HCT116 (cell line): ENCODE measurements around the gene UGT1A9. TPM values are rescaled to one million over a fixed set of nuclear protein-coding genes. Genes with fewer than 3 reads are reported as not detected.

Source experiments
- ATAC-seq: fragments of 200-7000 bp; cut with Tn5 transposase; 2 replicates; pipeline ENCODE4 v1.9.1; 2020; ENCODE audit warnings: mild to moderate bottlenecking, moderate library complexity
- BruUV-seq: library from RNA; stranded (reverse); fragments of 400-500 nt; replicated peaks from 2 replicates; lab custom pipeline; 2021; lab: Mats Ljungman, UMichigan
- CTCF ChIA-PET: fragments of 300-600 bp; sonication (Branson Sonifier 250); formaldehyde crosslinking; loops from one replicate; lab custom pipeline; 2021; ENCODE audit warnings: antibody characterized with exemption; lab: Charles Lee
- POLR2A ChIA-PET: fragments of 300-600, 350-600 bp; sonication (Branson Sonifier 250); formaldehyde crosslinking; loops from one replicate; lab custom pipeline; 2021; ENCODE audit warnings: antibody characterized with exemption; lab: Charles Lee
- RAD21 ChIA-PET, 2 experiments: fragments of 300-600 bp; sonication (Branson Sonifier 250); formaldehyde crosslinking; loops; one replicate each; lab custom pipeline; 2023; ENCODE audit warnings: low total read pairs in 2 of 2; ENCODE audit not compliant: uncharacterized antibody in 2 of 2, unreplicated experiment in 2 of 2, low non-redundant PET in 1 of 2; lab: Charles Lee
- DNase-seq: peaks from one replicate; pipeline ENCODE4 v3.0.0-alpha.2; 2010; ENCODE audit warnings: low read depth, low spot score
- H2AFZ ChIP-seq: fragments of 200-600 bp; shearing (Covaris generic), sonication (generic); 2 replicates; pipeline ENCODE4 v1.6.1; 2017; ENCODE audit warnings: low read depth, mixed run types, mixed read lengths, antibody characterized with exemption, low read length; ENCODE audit not compliant: poor library complexity, severe bottlenecking
- H3K27ac ChIP-seq: 2 replicates; pipeline ENCODE4 v1.5.1; 2012; ENCODE audit warnings: low read depth, low read length
- H3K27me3 ChIP-seq: fragments of 200-600 bp; sonication (generic); 2 replicates; pipeline ENCODE4 v1.6.1; 2016; ENCODE audit warnings: mixed run types, low read length, mixed read lengths; ENCODE audit not compliant: insufficient read depth
- H3K36me3 ChIP-seq, 2 experiments: fragments of 200-500 bp in 1 of 2; fragments of 200-600 bp in 1 of 2; sonication (Bioruptor generic) in 1 of 2; sonication (generic) in 1 of 2; 2 replicates each; pipeline versions ENCODE4 v1.5.1 to v1.6.1; 2014 to 2016; ENCODE audit warnings: low read length in 2 of 2, inconsistent platforms in 1 of 2, mixed read lengths in 1 of 2, mixed run types in 1 of 2; ENCODE audit not compliant: insufficient read depth in 2 of 2, control insufficient read depth in 1 of 2
- H3K4me1 ChIP-seq, 2 experiments: fragments of 200-600 bp in 1 of 2; sonication (generic) in 1 of 2; 2 replicates each; pipeline versions ENCODE4 v1.5.1 to v1.6.1; 2012 to 2017; ENCODE audit warnings: low read length in 2 of 2, inconsistent platforms in 1 of 2, mild to moderate bottlenecking in 1 of 2, mixed read lengths in 1 of 2, mixed run types in 1 of 2, moderate library complexity in 1 of 2; ENCODE audit not compliant: insufficient read depth in 2 of 2, control insufficient read depth in 1 of 2
- H3K4me2 ChIP-seq: fragments of 200-600 bp; sonication (generic); 2 replicates; pipeline ENCODE4 v1.6.1; 2017; ENCODE audit warnings: mixed run types, low read length, mixed read lengths
- H3K4me3 ChIP-seq, 2 experiments: fragments of 200-600 bp in 1 of 2; sonication (generic) in 1 of 2; replicated peaks in 1 of 2; 2 replicates each; pipeline ENCODE4 v1.5.1; 2011 to 2016; ENCODE audit warnings: low read length in 2 of 2, control low read depth in 1 of 2, low read depth in 1 of 2, mild to moderate bottlenecking in 1 of 2, mixed read lengths in 1 of 2, mixed run types in 1 of 2
- H3K79me2 ChIP-seq: fragments of 200-600 bp; sonication (generic); 2 replicates; pipeline ENCODE4 v1.6.1; 2017; ENCODE audit warnings: mild to moderate bottlenecking, mixed run types, low read length, moderate library complexity, mixed read lengths; ENCODE audit not compliant: insufficient read depth
- H3K9ac ChIP-seq: fragments of 200-600 bp; sonication (generic); 2 replicates; pipeline ENCODE4 v1.6.1; 2016; ENCODE audit warnings: low read length, mixed read lengths
- H3K9me2 ChIP-seq: fragments of 200-600 bp; sonication (generic), shearing (Covaris generic); 2 replicates; pipeline ENCODE4 v1.6.1; 2017; ENCODE audit warnings: mixed run types, mild to moderate bottlenecking, moderate library complexity; ENCODE audit not compliant: insufficient read depth
- H3K9me3 ChIP-seq, 2 experiments: fragments of 200-500 bp in 1 of 2; fragments of 200-600 bp in 1 of 2; sonication (Bioruptor generic) in 1 of 2; sonication (generic) in 1 of 2; 2 replicates each; pipeline ENCODE4 v1.6.1; 2014 to 2017; ENCODE audit warnings: low read length in 2 of 2, mixed read lengths in 2 of 2, inconsistent platforms in 1 of 2, low read depth in 1 of 2, mild to moderate bottlenecking in 1 of 2, mixed run types in 1 of 2, moderate library complexity in 1 of 2; ENCODE audit not compliant: control insufficient read depth in 1 of 2, insufficient read depth in 1 of 2
- H4K20me1 ChIP-seq: fragments of 200-600 bp; sonication (generic), shearing (Covaris generic); 2 replicates; pipeline ENCODE4 v1.6.1; 2017; ENCODE audit warnings: mixed run types, mild to moderate bottlenecking, moderate library complexity; ENCODE audit not compliant: insufficient read depth
- CBX3 ChIP-seq: IDR thresholded peaks from 2 replicates; pipeline ENCODE4 v1.6.1; 2012; ENCODE audit warnings: low read depth
- EGR1 ChIP-seq: IDR thresholded peaks from 2 replicates; pipeline ENCODE4 v1.6.1; 2012; ENCODE audit warnings: low read depth
- ELF1 ChIP-seq: IDR thresholded peaks from 2 replicates; pipeline ENCODE4 v1.6.1; 2012; ENCODE audit warnings: low read depth, borderline replicate concordance
- EZH2phosphoT487 ChIP-seq: fragments of 200-600 bp; IDR thresholded peaks from 2 replicates; pipeline ENCODE4 v1.6.1; 2018; ENCODE audit warnings: antibody characterized with exemption, borderline replicate concordance
- FOSL1 ChIP-seq: IDR thresholded peaks from 2 replicates; pipeline ENCODE4 v1.6.1; 2012; ENCODE audit warnings: low read depth
- POLR2A ChIP-seq: IDR thresholded peaks from 2 replicates; pipeline ENCODE4 v1.7.0; 2011; ENCODE audit warnings: borderline replicate concordance; ENCODE audit not compliant: insufficient read depth, insufficient read length; ENCODE audit errors: extremely low read depth
- RAD21 ChIP-seq: IDR thresholded peaks from 2 replicates; pipeline ENCODE4 v1.6.1; 2012; ENCODE audit warnings: low read depth, mild to moderate bottlenecking
- SIN3A ChIP-seq: IDR thresholded peaks from 2 replicates; pipeline ENCODE4 v1.6.1; 2012; ENCODE audit warnings: low read depth
- SP1 ChIP-seq: IDR thresholded peaks from 2 replicates; pipeline ENCODE4 v1.6.1; 2012; ENCODE audit warnings: low read depth
- SRF ChIP-seq: IDR thresholded peaks from 2 replicates; pipeline ENCODE4 v1.6.1; 2012; ENCODE audit warnings: low read depth
- ZNF274 ChIP-seq: fragments of 200-500 bp; sonication (Bioruptor generic); IDR thresholded peaks from 2 replicates; pipeline ENCODE4 v1.6.1; 2014; ENCODE audit warnings: mild to moderate bottlenecking, low read depth, low read length, inconsistent platforms
- intact Hi-C: fragments of 100-400 bp; cut with micrococcal nuclease; formaldehyde crosslinking; loops from 2 replicates; pipeline ENCODE4 v1.10.0; 2022
- total RNA-seq: library from RNA; stranded (reverse); gene quantifications from one replicate; pipeline ENCODE4 v1.2.1, GENCODE V29; 2021; ENCODE audit not compliant: unreplicated experiment
- TF ChIP-seq, protein P1 (sequence below): IDR thresholded peaks from 2 replicates; pipeline ENCODE4 v1.6.1; 2012; ENCODE audit warnings: low read depth
- TF ChIP-seq, protein P2 (sequence below), 3 experiments: fragments of 200-600 bp in 1 of 3; sonication (generic) in 1 of 3; IDR thresholded peaks in 2 of 3; conservative IDR thresholded peaks in 1 of 3; 2 replicates each; pipeline ENCODE4 v1.5.1; 2012 to 2017; ENCODE audit warnings: low read depth in 2 of 3, low read length in 2 of 3, antibody characterized with exemption in 1 of 3, borderline replicate concordance in 1 of 3, control low read depth in 1 of 3, mild to moderate bottlenecking in 1 of 3, mixed read lengths in 1 of 3, mixed run types in 1 of 3, moderate library complexity in 1 of 3; ENCODE audit not compliant: insufficient read depth in 1 of 3

The UGT1A9 gene
- total RNA-seq, 1 experiment from 2014 or later = not detected

DNA sequence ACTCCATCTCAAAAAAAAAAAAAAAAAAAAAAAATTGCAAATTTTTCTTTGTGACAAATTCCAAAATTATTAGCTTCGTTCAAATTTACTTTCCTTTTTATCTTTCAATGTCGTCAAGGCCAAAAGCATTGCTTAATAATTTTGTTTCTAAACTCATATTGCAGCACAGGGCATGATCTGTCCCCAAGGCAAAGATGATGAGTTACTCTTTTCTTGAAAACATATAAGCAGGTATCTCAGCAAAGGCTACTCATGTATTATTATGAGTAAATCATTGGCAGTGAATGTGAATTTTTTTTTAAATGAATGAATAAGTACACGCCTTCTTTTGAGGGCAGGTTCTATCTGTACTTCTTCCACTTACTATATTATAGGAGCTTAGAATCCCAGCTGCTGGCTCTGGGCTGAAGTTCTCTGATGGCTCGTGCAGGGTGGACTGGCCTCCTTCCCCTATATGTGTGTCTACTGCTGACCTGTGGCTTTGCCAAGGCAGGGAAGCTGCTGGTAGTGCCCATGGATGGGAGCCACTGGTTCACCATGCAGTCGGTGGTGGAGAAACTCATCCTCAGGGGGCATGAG is 9.9 kb downstream of the UGT1A9 start, which contains the start of gene UGT1A7:
Gene UGT1A7 (plus strand): TSS at position 381 of the 579 bp plus-strand sequence. CDS start 37 bp downstream, at position 418.
- H3K4me3 ChIP-seq = no peak within 1 kb of the TSS
- DNase-seq = no peak

More for the DNA sequence above, 9.9 kb downstream of the UGT1A9 start, which contains the start of gene UGT1A7:
- ChIA-PET POLR2A (no interaction called here), RAD21 (no interaction called here), CTCF (no interaction called here)
- no TSS peak for BruUV-seq
- intact Hi-C loops = no loop called here
- H4K20me1 ChIP-seq = no peaks in the 10 kb centered on the region
- TF ChIP-seq SIN3A = no peak
- TF ChIP-seq, protein P1, sequence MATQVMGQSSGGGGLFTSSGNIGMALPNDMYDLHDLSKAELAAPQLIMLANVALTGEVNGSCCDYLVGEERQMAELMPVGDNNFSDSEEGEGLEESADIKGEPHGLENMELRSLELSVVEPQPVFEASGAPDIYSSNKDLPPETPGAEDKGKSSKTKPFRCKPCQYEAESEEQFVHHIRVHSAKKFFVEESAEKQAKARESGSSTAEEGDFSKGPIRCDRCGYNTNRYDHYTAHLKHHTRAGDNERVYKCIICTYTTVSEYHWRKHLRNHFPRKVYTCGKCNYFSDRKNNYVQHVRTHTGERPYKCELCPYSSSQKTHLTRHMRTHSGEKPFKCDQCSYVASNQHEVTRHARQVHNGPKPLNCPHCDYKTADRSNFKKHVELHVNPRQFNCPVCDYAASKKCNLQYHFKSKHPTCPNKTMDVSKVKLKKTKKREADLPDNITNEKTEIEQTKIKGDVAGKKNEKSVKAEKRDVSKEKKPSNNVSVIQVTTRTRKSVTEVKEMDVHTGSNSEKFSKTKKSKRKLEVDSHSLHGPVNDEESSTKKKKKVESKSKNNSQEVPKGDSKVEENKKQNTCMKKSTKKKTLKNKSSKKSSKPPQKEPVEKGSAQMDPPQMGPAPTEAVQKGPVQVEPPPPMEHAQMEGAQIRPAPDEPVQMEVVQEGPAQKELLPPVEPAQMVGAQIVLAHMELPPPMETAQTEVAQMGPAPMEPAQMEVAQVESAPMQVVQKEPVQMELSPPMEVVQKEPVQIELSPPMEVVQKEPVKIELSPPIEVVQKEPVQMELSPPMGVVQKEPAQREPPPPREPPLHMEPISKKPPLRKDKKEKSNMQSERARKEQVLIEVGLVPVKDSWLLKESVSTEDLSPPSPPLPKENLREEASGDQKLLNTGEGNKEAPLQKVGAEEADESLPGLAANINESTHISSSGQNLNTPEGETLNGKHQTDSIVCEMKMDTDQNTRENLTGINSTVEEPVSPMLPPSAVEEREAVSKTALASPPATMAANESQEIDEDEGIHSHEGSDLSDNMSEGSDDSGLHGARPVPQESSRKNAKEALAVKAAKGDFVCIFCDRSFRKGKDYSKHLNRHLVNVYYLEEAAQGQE = no peak
- no peak for TF ChIP-seq ELF1
- TF ChIP-seq EZH2phosphoT487 = no peak
- no peak for TF ChIP-seq RAD21
- no peak for TF ChIP-seq FOSL1
- no peak for TF ChIP-seq EGR1
- no peak for TF ChIP-seq SP1
- TF ChIP-seq SRF = no peak
- no peak for TF ChIP-seq POLR2A
- TF ChIP-seq ZNF274 = no peak
- no peak for TF ChIP-seq CBX3
- TF ChIP-seq, protein P2, sequence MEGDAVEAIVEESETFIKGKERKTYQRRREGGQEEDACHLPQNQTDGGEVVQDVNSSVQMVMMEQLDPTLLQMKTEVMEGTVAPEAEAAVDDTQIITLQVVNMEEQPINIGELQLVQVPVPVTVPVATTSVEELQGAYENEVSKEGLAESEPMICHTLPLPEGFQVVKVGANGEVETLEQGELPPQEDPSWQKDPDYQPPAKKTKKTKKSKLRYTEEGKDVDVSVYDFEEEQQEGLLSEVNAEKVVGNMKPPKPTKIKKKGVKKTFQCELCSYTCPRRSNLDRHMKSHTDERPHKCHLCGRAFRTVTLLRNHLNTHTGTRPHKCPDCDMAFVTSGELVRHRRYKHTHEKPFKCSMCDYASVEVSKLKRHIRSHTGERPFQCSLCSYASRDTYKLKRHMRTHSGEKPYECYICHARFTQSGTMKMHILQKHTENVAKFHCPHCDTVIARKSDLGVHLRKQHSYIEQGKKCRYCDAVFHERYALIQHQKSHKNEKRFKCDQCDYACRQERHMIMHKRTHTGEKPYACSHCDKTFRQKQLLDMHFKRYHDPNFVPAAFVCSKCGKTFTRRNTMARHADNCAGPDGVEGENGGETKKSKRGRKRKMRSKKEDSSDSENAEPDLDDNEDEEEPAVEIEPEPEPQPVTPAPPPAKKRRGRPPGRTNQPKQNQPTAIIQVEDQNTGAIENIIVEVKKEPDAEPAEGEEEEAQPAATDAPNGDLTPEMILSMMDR (IDR thresholded peaks at IDR 0.05 in 2 of 3, conservative IDR thresholded peaks at IDR 0.05 in 1 of 3; ENCODE audit: borderline replicate concordance in 1 of 3, insufficient read depth in 1 of 3, low read depth in 2 of 3, low read length in 2 of 3) = no peak
- H3K4me2 ChIP-seq = no peak within 1 kb of the TSS
- no peaks in the 10 kb centered on the region for H3K9me2 ChIP-seq
- no peaks in the 10 kb centered on the region for H3K36me3 ChIP-seq
- no peaks in the 10 kb centered on the region for H3K9me3 ChIP-seq
- no peaks in the 10 kb centered on the region for H3K79me2 ChIP-seq
- H3K27ac ChIP-seq = no peak within 1 kb of the TSS
- no peaks in the 10 kb centered on the region for H3K4me1 ChIP-seq
- peaks cover 18% of the 10 kb centered on the region; the same call in 1 of the 2 replicates for H3K27me3 ChIP-seq
- no peak within 1 kb of the TSS for H2AFZ ChIP-seq
- H3K9ac ChIP-seq = no peak within 1 kb of the TSS
- no peak for ATAC-seq
